Gastroesophageal sphincter (tissue), 4 donors: ENCODE measurements around the gene CSMD2. TPM values are rescaled to one million over a fixed set of nuclear protein-coding genes. Genes with fewer than 3 reads are reported as not detected.

Source experiments
- ATAC-seq: fragments of 150-250 bp; one replicate; pipeline ENCODE4 v1.9.1; 2016; ENCODE audit warnings: mild to moderate bottlenecking, moderate library complexity
- H3K27ac ChIP-seq, 4 donors: fragments of 200-600 bp; sonication (generic) in 3 of 4; 1 replicate in 3 of 4; 2 replicates in 1 of 4; pipeline ENCODE4 v1.5.1; 2016 to 2019
- H3K27me3 ChIP-seq: fragments of 200-600 bp; sonication (generic); one replicate; pipeline ENCODE4 v1.5.1; 2019
- H3K36me3 ChIP-seq, 2 donors: fragments of 200-600 bp; sonication (generic); one replicate each; pipeline ENCODE4 v1.5.1; 2019; ENCODE audit warnings: control low read depth in 1 of 2
- H3K4me1 ChIP-seq, 3 donors: fragments of 200-600 bp; sonication (generic); 1 replicate in 2 of 3; 2 replicates in 1 of 3; pipeline ENCODE4 v1.5.1; 2016 to 2019; ENCODE audit warnings: control low read depth in 2 of 3
- H3K4me3 ChIP-seq, 2 donors: fragments of 200-600 bp; sonication (generic); one replicate each; pipeline ENCODE4 v1.5.1; 2019; ENCODE audit warnings: mild to moderate bottlenecking in 1 of 2, moderate library complexity in 1 of 2
- H3K9me3 ChIP-seq, 3 donors: fragments of 200-600 bp; sonication (generic); one replicate each; pipeline ENCODE4 v1.5.1; 2017 to 2019; ENCODE audit warnings: control low read depth in 2 of 3
- CTCF ChIP-seq, 4 experiments: fragments of 200-600 bp in 2 of 4; fragments of 450-650 bp in 2 of 4; sonication (generic) in 1 of 4; IDR thresholded peaks; one replicate each; pipeline ENCODE4 v1.5.1; 2017 to 2019; ENCODE audit warnings: antibody characterized with exemption in 4 of 4, mild to moderate bottlenecking in 2 of 4, moderate library complexity in 2 of 4
- EP300 ChIP-seq: sonication (generic); formaldehyde crosslinking; IDR thresholded peaks from one replicate; pipeline ENCODE4 v1.6.1; 2017; ENCODE audit warnings: antibody characterized with exemption, mild to moderate bottlenecking
- POLR2A ChIP-seq, 2 donors: fragments of 450-650 bp; IDR thresholded peaks; one replicate each; pipeline ENCODE4 v1.6.1; 2017; ENCODE audit warnings: antibody characterized with exemption in 2 of 2, mild to moderate bottlenecking in 2 of 2, moderate library complexity in 1 of 2
- POLR2AphosphoS5 ChIP-seq: sonication (generic); formaldehyde crosslinking; IDR thresholded peaks from one replicate; pipeline ENCODE4 v1.6.1; 2017; ENCODE audit warnings: antibody characterized with exemption
- WGBS, 2 donors: methylation state at CpG; one replicate each; pipeline ENCODE4 v1.1.5; 2018; ENCODE audit warnings: low coverage in 1 of 2; 5-methylcytosine and 5-hydroxymethylcytosine counted together
- total RNA-seq, 4 donors: library from RNA; depleted of rRNA; stranded (reverse); fragments of >200 nt; gene quantifications; one replicate each; pipeline ENCODE4 v1.1.0, GENCODE V29; 2016

The CSMD2 gene
- total RNA-seq, 4 donors from 2014 or later, result 0.22 to 2.5 (median 0.37) TPM

GRCh38 chr1:33802268-33802667 is 362.8 kb downstream of the CSMD2 start:
- TF ChIP-seq EP300 (no peak), POLR2A (IDR thresholded peaks at IDR 0.05) (no peak), CTCF (IDR thresholded peaks at IDR 0.05) (no peak)
- Histone ChIP-seq H3K36me3 (no peaks in the 10 kb centered on the region), H3K9me3 (peaks cover 0 to 19% (median 0%) of the 10 kb centered on the region in 3 donors), H3K4me1 (no peaks in the 10 kb centered on the region), H3K27ac (no peak overlapping the region), H3K27me3 (no peaks in the 10 kb centered on the region), H3K4me3 (no peak overlapping the region)
- ATAC-seq, result no peak
- WGBS, 2 donors, result 93 to 100% methylated on average over 1 to 2 of the region's 2 CpGs

GRCh38 chr1:33797849-33798248 is 367.2 kb downstream of the CSMD2 start:
- WGBS, 2 donors, result 38 to 45% methylated on average over 4 of the region's 6 CpGs

GRCh38 chr1:33792651-33793050 is 372.4 kb downstream of the CSMD2 start:
- ATAC-seq, result no peak
- no peaks in the 10 kb centered on the region for H3K36me3 ChIP-seq
- 0 to 47% methylated on average over 1 to 4 of the region's 4 CpGs for WGBS, 2 donors
- H3K27me3 ChIP-seq, result peaks cover 23% of the 10 kb centered on the region
- no peak overlapping the region for H3K27ac ChIP-seq
- no peaks in the 10 kb centered on the region for H3K4me1 ChIP-seq
- TF ChIP-seq CTCF (IDR thresholded peaks at IDR 0.05), result no peak
- peaks cover 0 to 21% (median 0%) of the 10 kb centered on the region in 3 donors for H3K9me3 ChIP-seq
- no peak overlapping the region for H3K4me3 ChIP-seq

More at GRCh38 chr1:33797849-33798248, 367.2 kb downstream of the CSMD2 start:
- Histone ChIP-seq H3K9me3 (peaks cover 0 to 28% (median 0%) of the 10 kb centered on the region in 3 donors), H3K36me3 (no peaks in the 10 kb centered on the region), H3K27me3 (peaks cover 14% of the 10 kb centered on the region), H3K27ac (no peak overlapping the region), H3K4me3 (no peak overlapping the region), H3K4me1 (no peaks in the 10 kb centered on the region)
- no peak for ATAC-seq
- TF ChIP-seq POLR2A (IDR thresholded peaks at IDR 0.05), result no peak
- TF ChIP-seq EP300, result no peak
- no peak for TF ChIP-seq POLR2AphosphoS5
- no peak for TF ChIP-seq CTCF (IDR thresholded peaks at IDR 0.05)

DNA sequence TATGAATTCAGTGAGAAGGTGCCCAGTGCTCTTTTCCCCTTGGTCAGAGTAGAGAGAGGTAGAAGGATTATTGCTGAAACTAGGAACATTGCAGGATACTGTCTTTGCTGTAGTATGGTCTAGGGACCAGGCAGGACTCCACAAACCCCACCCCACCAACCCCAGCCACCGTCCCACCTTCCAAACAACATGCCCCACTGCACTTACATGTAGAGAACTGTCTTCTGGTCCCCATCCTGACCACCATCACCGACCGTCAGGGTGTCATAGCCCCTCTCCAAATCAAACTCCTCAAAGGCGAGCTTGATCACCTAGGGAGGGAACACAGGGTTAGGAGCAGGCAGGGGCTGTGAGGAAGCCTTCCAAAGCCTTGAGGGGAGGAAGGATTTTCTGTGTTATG is 372.8 kb downstream of the CSMD2 start:
- Histone ChIP-seq H3K27me3 (peaks cover 25% of the 10 kb centered on the region), H3K9me3 (peaks cover 0 to 17% (median 0%) of the 10 kb centered on the region in 3 donors), H3K36me3 (no peaks in the 10 kb centered on the region), H3K27ac (no peak overlapping the region), H3K4me3 (no peak overlapping the region), H3K4me1 (no peaks in the 10 kb centered on the region)
- 63 to 80% methylated on average over 2 to 3 of the region's 4 CpGs for whole genome bisulfite sequencing, 2 donors
- ATAC-seq, result no peak
- TF ChIP-seq POLR2AphosphoS5 (no peak), EP300 (no peak), POLR2A (IDR thresholded peaks at IDR 0.05) (no peak), CTCF (IDR thresholded peaks at IDR 0.05) (no peak)

DNA sequence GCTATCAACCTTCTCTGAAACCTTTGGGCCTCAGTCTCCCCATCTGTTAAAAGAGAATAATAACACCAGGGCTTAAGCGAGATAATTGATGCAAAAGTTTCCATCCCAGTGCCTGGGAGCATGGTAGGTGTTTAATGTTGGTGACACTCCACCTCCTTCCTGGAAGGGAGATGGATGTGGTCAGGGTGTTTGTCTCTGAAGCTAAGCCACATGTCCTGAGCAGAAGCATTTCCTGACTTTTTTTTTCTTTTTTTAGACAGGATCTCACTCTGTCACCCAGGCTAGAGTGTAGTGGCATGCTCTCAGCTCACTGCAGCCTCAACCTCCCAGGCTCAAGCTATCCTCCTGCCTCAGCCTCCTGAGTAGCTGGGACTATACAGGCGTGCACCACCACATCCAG is 373.8 kb downstream of the CSMD2 start:
- H3K4me1 ChIP-seq, result no peaks in the 10 kb centered on the region
- peaks cover 0 to 13% (median 0%) of the 10 kb centered on the region in 3 donors for H3K9me3 ChIP-seq
- peaks cover 25% of the 10 kb centered on the region for H3K27me3 ChIP-seq
- no peak for ATAC-seq
- no peak overlapping the region for H3K27ac ChIP-seq
- no peak overlapping the region for H3K4me3 ChIP-seq
- TF ChIP-seq POLR2A (IDR thresholded peaks at IDR 0.05), result no peak
- no peak for TF ChIP-seq CTCF (IDR thresholded peaks at IDR 0.05)
- no peak for TF ChIP-seq EP300
- WGBS, 2 donors, result 83 to 96% methylated on average over 1 to 2 of the region's 2 CpGs
- no peaks in the 10 kb centered on the region for H3K36me3 ChIP-seq
